H1 (cell line): ENCODE results near the gene EPB41L4B. TPM values are rescaled to one million over a fixed set of nuclear protein-coding genes. Genes with fewer than 3 reads are reported as not detected.

Experiments
- BACH1 ChIP-seq: IDR thresholded peaks from 2 replicates; pipeline ENCODE4 v1.6.1; 2012; ENCODE audit warnings: low read length, improper control_type of control experiment
- CBX5 ChIP-seq: fragments of 300-800, 300-1000 bp; sonication (generic); IDR thresholded peaks from 2 replicates; pipeline ENCODE4 v1.7.1; 2016; ENCODE audit warnings: antibody characterized with exemption, low read length, low read depth
- CHD7 ChIP-seq: fragments of 300-600 bp; sonication (generic); IDR thresholded peaks from 2 replicates; pipeline ENCODE4 v1.7.1; 2012; ENCODE audit warnings: low read length, moderate library complexity, mild to moderate bottlenecking, inconsistent platforms; ENCODE audit not compliant: insufficient replicate concordance
- MAFK ChIP-seq: IDR thresholded peaks from 2 replicates; pipeline ENCODE4 v1.6.1; 2012; ENCODE audit warnings: low read depth, mild to moderate bottlenecking, improper control_type of control experiment, low read length
- MAX ChIP-seq: IDR thresholded peaks from 2 replicates; pipeline ENCODE4 v1.6.1; 2012; ENCODE audit warnings: inconsistent platforms
- NRF1 ChIP-seq: IDR thresholded peaks from 2 replicates; pipeline ENCODE4 v1.6.1; 2011; ENCODE audit warnings: mild to moderate bottlenecking, low read depth, low read length, improper control_type of control experiment
- POLR2AphosphoS5 ChIP-seq: IDR thresholded peaks from 2 replicates; pipeline ENCODE4 v1.6.1; 2011; ENCODE audit warnings: low read depth, low read length
- POU5F1 ChIP-seq: IDR thresholded peaks from 2 replicates; pipeline ENCODE4 v1.6.1; 2011; ENCODE audit warnings: low read depth, mild to moderate bottlenecking, low read length, moderate library complexity
- RFX5 ChIP-seq: IDR thresholded peaks from 2 replicates; pipeline ENCODE4 v1.6.1; 2011; ENCODE audit warnings: low read depth, low read length, improper control_type of control experiment, borderline replicate concordance
- SP4 ChIP-seq: IDR thresholded peaks from 2 replicates; pipeline ENCODE4 v1.6.1; 2012; ENCODE audit warnings: low read length, inconsistent platforms
- TAF7 ChIP-seq: optimal IDR thresholded peaks from 2 replicates; pipeline ENCODE3; 2011; ENCODE audit warnings: low read depth, mild to moderate bottlenecking, inconsistent platforms, low read length, moderate library complexity, borderline replicate concordance
- TBP ChIP-seq: IDR thresholded peaks from 2 replicates; pipeline ENCODE4 v1.6.1; 2011; ENCODE audit warnings: low read depth, low read length, improper control_type of control experiment
- polyA plus RNA-seq, 7 experiments: library from polyadenylated mRNA; depleted of rRNA in 3 of 7; stranded (reverse) in 5 of 7; unstranded in 2 of 7; fragments of >200 nt in 5 of 7; fragments of 200-250 nt in 2 of 7; gene quantifications; 1 replicate in 5 of 7; 2 replicates in 1 of 7; 4 replicates in 1 of 7; pipeline versions ENCODE4 v1.2.1 to v1.2.3, GENCODE V29; 2011 to 2013; ENCODE audit warnings: missing spikeins in 2 of 7, mixed read lengths in 2 of 7
- total RNA-seq: library from RNA; stranded (reverse); fragmentation: NEBNext Ultra II Directional; extraction: Animal tissue kit (Norgen Biotek cat#: 25700); gene quantifications from 2 replicates; pipeline ENCODE4 v1.2.1, GENCODE V29; 2021

The EPB41L4B gene
- total and polyA plus RNA-seq, 2 of the 8 experiments (the other 6 are each of a cell fraction or from before 2014, with no cell fraction given), result 11.9 to 25.0 TPM

- TF ChIP-seq CHD7, result no peak
- no peak for TF ChIP-seq MAFK
- TF ChIP-seq SP4, result no peak
- no peak for TF ChIP-seq TBP
- no peak for TF ChIP-seq NRF1
- no peak for TF ChIP-seq MAX
- no peak for TF ChIP-seq POLR2AphosphoS5
- TF ChIP-seq POU5F1, result no peak
- TF ChIP-seq CBX5, result no peak
- no peak for TF ChIP-seq RFX5
- TF ChIP-seq TAF7, result no peak
- TF ChIP-seq BACH1, result no peak
Measured at GRCh38 chr9:109360771-109361170, 39.9 kb upstream of the EPB41L4B start (continued).
